ENCODE results near the gene ANO1. TPM values are rescaled to one million over a fixed set of nuclear protein-coding genes. Genes with fewer than 3 reads are reported as not detected.

Gene ANO1
- polyA plus RNA-seq, 1 donor (not counting 4 experiments of a cell fraction or from before 2014, with no cell fraction given) = 45.2 TPM

GRCh38 chr11:70230151-70230839 lies 152.2 kb downstream of the ANO1 start:
- no peaks in the 10 kb centered on the region for H4K20me1 ChIP-seq (ENCODE audit: control insufficient read depth, extremely low read depth, insufficient read depth, low read length)
- H3K4me2 ChIP-seq (ENCODE audit: control insufficient read depth, extremely low read depth, insufficient read depth, low read depth, low read length) = no peak overlapping the region
- no peak overlapping the region for H3K27ac ChIP-seq (ENCODE audit: control insufficient read depth, insufficient read depth, low read length)
- peaks cover 8% of the 10 kb centered on the region for H3K27me3 ChIP-seq (ENCODE audit: control insufficient read depth, extremely low read depth, insufficient read depth, low read length)
- FAIRE-seq (no peak), DNase-seq (ENCODE audit: low read depth, low spot score) (no peak)
- no peaks in the 10 kb centered on the region for H3K79me2 ChIP-seq (ENCODE audit: control insufficient read depth, insufficient read depth, low read length)
- H2AFZ ChIP-seq (ENCODE audit: control insufficient read depth, low read length) = no peak overlapping the region
- H3K9me1 ChIP-seq (ENCODE audit: control insufficient read depth, extremely low read depth, insufficient read depth, low read length) = no peaks in the 10 kb centered on the region
- dilution Hi-C loops (cut with MboI; ENCODE audit: extremely low pct_ligation_motif_present, low sequenced_read_pairs) = loop anchor here (5.0 kb wide), 1 partner anchor 72 kb away; no protein-coding TSS in a partner anchor
- no peak for TF ChIP-seq EZH2 (IDR thresholded peaks at IDR 0.05; ENCODE audit: low read length)
- no peak for TF ChIP-seq CTCF (optimal IDR thresholded peaks at IDR 0.05 in 1 of 3, IDR thresholded peaks at IDR 0.05 in 1 of 3, conservative IDR thresholded peaks at IDR 0.05 in 1 of 3; ENCODE audit: extremely low read depth in 1 of 3, insufficient read depth in 2 of 3, low read length in 3 of 3)
- H3K9me3 ChIP-seq (ENCODE audit: control insufficient read depth, low read depth, low read length) = no peaks in the 10 kb centered on the region
- H3K36me3 ChIP-seq (ENCODE audit: control insufficient read depth in 2 of 2, extremely low read depth in 1 of 2, insufficient read depth in 2 of 2, low read length in 2 of 2) = no peaks in the 10 kb centered on the region
- H3K4me3 ChIP-seq (ENCODE audit: control insufficient read depth in 2 of 3, extremely low read depth in 1 of 3, insufficient read depth in 2 of 3, low read depth in 1 of 3, low read length in 3 of 3) = no peak overlapping the region
- peaks cover 3% of the 10 kb centered on the region for H3K4me1 ChIP-seq (ENCODE audit: control insufficient read depth, extremely low read depth, insufficient read depth, low read length)
- H3K9ac ChIP-seq (ENCODE audit: control insufficient read depth, extremely low read depth, insufficient read depth, low read length) = no peak overlapping the region

GRCh38 chr11:70230840-70231710 lies 153.0 kb downstream of the ANO1 start:
- no peak overlapping the region for H3K9ac ChIP-seq (ENCODE audit: control insufficient read depth, extremely low read depth, insufficient read depth, low read length)
- no peaks in the 10 kb centered on the region for H3K36me3 ChIP-seq (ENCODE audit: control insufficient read depth in 2 of 2, extremely low read depth in 1 of 2, insufficient read depth in 2 of 2, low read length in 2 of 2)
- no peak overlapping the region for H3K27ac ChIP-seq (ENCODE audit: control insufficient read depth, insufficient read depth, low read length)
- H3K79me2 ChIP-seq (ENCODE audit: control insufficient read depth, insufficient read depth, low read length) = no peaks in the 10 kb centered on the region
- H3K27me3 ChIP-seq (ENCODE audit: control insufficient read depth, extremely low read depth, insufficient read depth, low read length) = peaks cover 1% of the 10 kb centered on the region
- TF ChIP-seq EZH2 (IDR thresholded peaks at IDR 0.05; ENCODE audit: low read length) (no peak), CTCF (optimal IDR thresholded peaks at IDR 0.05 in 1 of 3, IDR thresholded peaks at IDR 0.05 in 1 of 3, conservative IDR thresholded peaks at IDR 0.05 in 1 of 3; ENCODE audit: extremely low read depth in 1 of 3, insufficient read depth in 2 of 3, low read length in 3 of 3) (no peak)
- H3K4me1 ChIP-seq (ENCODE audit: control insufficient read depth, extremely low read depth, insufficient read depth, low read length) = peaks cover 3% of the 10 kb centered on the region
- H3K9me3 ChIP-seq (ENCODE audit: control insufficient read depth, low read depth, low read length) = no peaks in the 10 kb centered on the region
- no peak overlapping the region for H2AFZ ChIP-seq (ENCODE audit: control insufficient read depth, low read length)
- DNase-seq (ENCODE audit: low read depth, low spot score) = no peak
- H3K9me1 ChIP-seq (ENCODE audit: control insufficient read depth, extremely low read depth, insufficient read depth, low read length) = no peaks in the 10 kb centered on the region
- no peak for FAIRE-seq
- H3K4me2 ChIP-seq (ENCODE audit: control insufficient read depth, extremely low read depth, insufficient read depth, low read depth, low read length) = no peak overlapping the region
- no peaks in the 10 kb centered on the region for H4K20me1 ChIP-seq (ENCODE audit: control insufficient read depth, extremely low read depth, insufficient read depth, low read length)
- dilution Hi-C loops (cut with MboI; ENCODE audit: extremely low pct_ligation_motif_present, low sequenced_read_pairs) = loop anchor here (5.0 kb wide), 1 partner anchor 71 kb away; no protein-coding TSS in a partner anchor
- no peak overlapping the region for H3K4me3 ChIP-seq (ENCODE audit: control insufficient read depth in 2 of 3, extremely low read depth in 1 of 3, insufficient read depth in 2 of 3, low read depth in 1 of 3, low read length in 3 of 3)

Measured in keratinocyte (primary cell).